B cell (primary cell): ENCODE measurements around the gene PLCB4. TPM values are rescaled to one million over a fixed set of nuclear protein-coding genes. Genes with fewer than 3 reads are reported as not detected.

ENCODE experiments used
- ATAC-seq: fragments of 200-7000 bp; cut with Tn5 transposase; one replicate; pipeline ENCODE4 v1.10.0; 2021; ENCODE audit warnings: low read depth, mild to moderate bottlenecking, moderate number of reproducible peaks, moderate library complexity
- CTCF ChIA-PET: fragments of 350-600 bp; sonication (Branson Sonifier 250); formaldehyde crosslinking; loops from one replicate; lab custom pipeline; 2021; ENCODE audit warnings: antibody characterized with exemption, inconsistent platforms; lab: Charles Lee
- POLR2A ChIA-PET: fragments of 350-600 bp; sonication (Branson Sonifier 250); formaldehyde crosslinking; loops from one replicate; lab custom pipeline; 2021; ENCODE audit warnings: antibody characterized with exemption; lab: Charles Lee
- DNase-seq: peaks from one replicate; pipeline ENCODE4 v3.0.0; 2013
- H2AFZ ChIP-seq: 2 replicates; pipeline ENCODE4 v1.6.1; 2012; ENCODE audit warnings: mild to moderate bottlenecking, low read depth, low read length; ENCODE audit not compliant: insufficient read depth, poor library complexity, severe bottlenecking
- H3K27ac ChIP-seq, 2 donors: 1 replicate in 1 of 2; 2 replicates in 1 of 2; pipeline ENCODE4 v1.5.1; 2012 to 2013; ENCODE audit warnings: low read length in 2 of 2, mild to moderate bottlenecking in 2 of 2, moderate library complexity in 1 of 2
- H3K27me3 ChIP-seq, 4 experiments: fragments of 200-600 bp in 1 of 4; sonication (generic) in 1 of 4; replicated peaks in 1 of 4; 1 replicate in 2 of 4; 2 replicates in 2 of 4; pipeline versions ENCODE4 v1.6.1 to v1.7.0; 2013 to 2016; ENCODE audit warnings: low read length in 3 of 4, mild to moderate bottlenecking in 2 of 4, mixed read lengths in 1 of 4, moderate library complexity in 1 of 4; ENCODE audit not compliant: insufficient read depth in 4 of 4, control insufficient read depth in 3 of 4; ENCODE audit errors: control extremely low read depth in 1 of 4
- H3K36me3 ChIP-seq, 2 experiments: replicated peaks in 1 of 2; 1 replicate in 1 of 2; 2 replicates in 1 of 2; pipeline versions ENCODE4 v1.6.1 to v1.7.1; 2013; ENCODE audit warnings: low read length in 1 of 2; ENCODE audit not compliant: insufficient read depth in 2 of 2, control insufficient read depth in 1 of 2; ENCODE audit errors: control extremely low read depth in 1 of 2, extremely low read depth in 1 of 2
- H3K4me1 ChIP-seq, 2 donors: fragments of 200-600 bp in 1 of 2; sonication (generic) in 1 of 2; 1 replicate in 1 of 2; 2 replicates in 1 of 2; pipeline versions ENCODE4 v1.5.1 to v1.6.1; 2013 to 2017; ENCODE audit warnings: low read length in 2 of 2; ENCODE audit not compliant: control insufficient read depth in 2 of 2, insufficient read depth in 2 of 2
- H3K4me2 ChIP-seq: replicated peaks from 2 replicates; pipeline ENCODE3; 2012; ENCODE audit warnings: mild to moderate bottlenecking, low read depth, low read length; ENCODE audit not compliant: poor library complexity, severe bottlenecking
- H3K4me3 ChIP-seq, 5 experiments: fragments of 200-600 bp in 1 of 5; sonication (generic) in 1 of 5; 1 replicate in 3 of 5; 2 replicates in 2 of 5; pipeline versions ENCODE4 v1.5.1 to v1.7.0; 2011 to 2016; ENCODE audit warnings: low read length in 4 of 5, mild to moderate bottlenecking in 4 of 5, low read depth in 2 of 5, control low read depth in 1 of 5, moderate library complexity in 1 of 5; ENCODE audit not compliant: insufficient read depth in 1 of 5; ENCODE audit errors: control extremely low read depth in 1 of 5, extremely low read depth in 1 of 5
- H3K79me2 ChIP-seq: fragments of 200-600 bp; sonication (generic); one replicate; pipeline ENCODE4 v1.6.0; 2016; ENCODE audit warnings: low read length; ENCODE audit not compliant: control insufficient read depth, insufficient read depth
- H3K9ac ChIP-seq: fragments of 200-600 bp; sonication (generic); 2 replicates; pipeline ENCODE4 v1.6.1; 2017; ENCODE audit warnings: mild to moderate bottlenecking, low read length, moderate library complexity
- H3K9me3 ChIP-seq, 3 donors: one replicate each; pipeline versions ENCODE4 v1.6.1 to v1.7.1; 2013; ENCODE audit warnings: low read length in 2 of 3; ENCODE audit not compliant: control insufficient read depth in 2 of 3, insufficient read depth in 1 of 3; ENCODE audit errors: control extremely low read depth in 1 of 3
- H4K20me1 ChIP-seq: 2 replicates; pipeline ENCODE4 v1.6.0; 2012; ENCODE audit warnings: mild to moderate bottlenecking, low read length; ENCODE audit not compliant: insufficient read depth, control insufficient read depth, poor library complexity, severe bottlenecking
- H3K27ac Mint-ChIP-seq: one replicate; pipeline ENCODE4 v1.8.0; 2021; ENCODE audit warnings: mixed read lengths
- H3K27me3 Mint-ChIP-seq: one replicate; pipeline ENCODE4 v1.8.0; 2021; ENCODE audit warnings: mixed read lengths
- H3K4me1 Mint-ChIP-seq: one replicate; pipeline ENCODE4 v1.8.0; 2021; ENCODE audit warnings: mixed read lengths
- H3K4me3 Mint-ChIP-seq: one replicate; pipeline ENCODE4 v1.8.0; 2021; ENCODE audit warnings: mixed read lengths
- H3K9me3 Mint-ChIP-seq: one replicate; pipeline ENCODE4 v1.8.0; 2022; ENCODE audit warnings: mixed read lengths; ENCODE audit not compliant: insufficient read depth
- CTCF ChIP-seq: fragments of 200-600 bp; IDR thresholded peaks from one replicate; pipeline ENCODE4 v1.8.0; 2022; ENCODE audit warnings: antibody characterized with exemption, mild to moderate bottlenecking
- EZH2 ChIP-seq: IDR thresholded peaks from 2 replicates; pipeline ENCODE4 v1.6.1; 2012; ENCODE audit warnings: borderline replicate concordance, low read depth, mild to moderate bottlenecking, moderate library complexity, low read length; ENCODE audit not compliant: insufficient read depth, poor library complexity, severe bottlenecking
- WGBS: methylation state at CpG from one replicate; pipeline ENCODE4 v1.1.5; 2013; ENCODE audit warnings: missing lambda C conversion rate; ENCODE audit not compliant: insufficient coverage; 5-methylcytosine and 5-hydroxymethylcytosine counted together
- intact Hi-C: fragments of 100-400 bp; cut with micrococcal nuclease; formaldehyde crosslinking; loops from one replicate; pipeline ENCODE4 v1.10.0; 2022
- polyA plus RNA-seq: library from polyadenylated mRNA; depleted of rRNA; stranded (reverse); fragments of >200 nt; gene quantifications from 2 replicates; pipeline ENCODE4 v1.2.3, GENCODE V29; 2012
- total RNA-seq, 2 donors: library from RNA; stranded (reverse); fragments of 120-200 nt in 1 of 2; gene quantifications; 1 replicate in 1 of 2; 2 replicates in 1 of 2; pipeline versions ENCODE4 v1.2.3 to v1.2.4, GENCODE V29; 2013 to 2022

Gene PLCB4
- total and polyA plus RNA-seq, 2 donors (not counting 1 experiment from before 2014, with no cell fraction given) = not detected

GRCh38 chr20:9330151-9330550 lies 261.3 kb downstream of the PLCB4 start:
- Histone ChIP-seq H2AFZ (no peak overlapping the region), H3K4me3 (no peak overlapping the region), H4K20me1 (no peaks in the 10 kb centered on the region), H3K27me3 (no peaks in the 10 kb centered on the region), H3K27ac (no peak overlapping the region), H3K9me3 (no peaks in the 10 kb centered on the region), H3K79me2 (no peaks in the 10 kb centered on the region), H3K36me3 (no peaks in the 10 kb centered on the region), H3K4me1 (no peaks in the 10 kb centered on the region), H3K9ac (no peak overlapping the region), H3K4me2 (no peak overlapping the region)
- H3K4me3 Mint-ChIP-seq = no peak overlapping the region
- POLR2A ChIA-PET = no interaction called here
- intact Hi-C loops = no loop called here
- H3K9me3 Mint-ChIP-seq = no peaks in the 10 kb centered on the region
- TF ChIP-seq EZH2 (no peak), CTCF (no peak)
- H3K4me1 Mint-ChIP-seq = no peaks in the 10 kb centered on the region
- ATAC-seq = no peak
- CTCF ChIA-PET = interaction anchor here (1.0 kb wide), 1 partner anchor 10 kb away, joined by 3 read pairs; no protein-coding TSS in a partner anchor
- H3K27ac Mint-ChIP-seq = no peak overlapping the region
- DNase-seq = no peak
- H3K27me3 Mint-ChIP-seq = no peaks in the 10 kb centered on the region
- 100% methylated on average over 3 of the region's 4 CpGs for WGBS

GRCh38 chr20:9331707-9332435 lies 263.0 kb downstream of the PLCB4 start:
- H3K79me2 ChIP-seq = no peaks in the 10 kb centered on the region
- no peaks in the 10 kb centered on the region for H3K9me3 ChIP-seq
- ChIA-PET POLR2A (no interaction called here), CTCF (no interaction called here)
- H3K36me3 ChIP-seq = no peaks in the 10 kb centered on the region
- H3K27me3 ChIP-seq = no peaks in the 10 kb centered on the region
- H3K27ac Mint-ChIP-seq = no peak overlapping the region
- no peak overlapping the region for H2AFZ ChIP-seq
- H3K27me3 Mint-ChIP-seq = no peaks in the 10 kb centered on the region
- ATAC-seq (no peak), DNase-seq (no peak)
- no peak overlapping the region for H3K4me3 Mint-ChIP-seq
- H3K27ac ChIP-seq = no peak overlapping the region
- H3K9ac ChIP-seq = no peak overlapping the region
- WGBS = no CpG with 5 or more reads among the region's 2 CpGs
- H4K20me1 ChIP-seq = no peaks in the 10 kb centered on the region
- no peaks in the 10 kb centered on the region for H3K4me1 Mint-ChIP-seq
- no peak for TF ChIP-seq EZH2
- TF ChIP-seq CTCF = no peak
- H3K4me1 ChIP-seq = no peaks in the 10 kb centered on the region
- no peak overlapping the region for H3K4me2 ChIP-seq
- intact Hi-C loops = no loop called here
- no peak overlapping the region for H3K4me3 ChIP-seq
- no peaks in the 10 kb centered on the region for H3K9me3 Mint-ChIP-seq
